HEK293T (cell line): ENCODE data around the gene CYP4F2.

ENCODE experiments used
- BHLHE40 ChIP-seq: fragments of 450-650 bp; IDR thresholded peaks from 2 replicates; pipeline ENCODE4 v1.6.1; 2016; ENCODE audit warnings: mild to moderate bottlenecking, moderate library complexity, borderline replicate concordance
- FOXM1 ChIP-seq: fragments of 450-650 bp; IDR thresholded peaks from 2 replicates; pipeline ENCODE4 v1.6.1; 2017; ENCODE audit warnings: mild to moderate bottlenecking, borderline replicate concordance
- SP1 ChIP-seq: fragments of 450-650 bp; IDR thresholded peaks from 2 replicates; pipeline ENCODE4 v1.6.1; 2017

DNA sequence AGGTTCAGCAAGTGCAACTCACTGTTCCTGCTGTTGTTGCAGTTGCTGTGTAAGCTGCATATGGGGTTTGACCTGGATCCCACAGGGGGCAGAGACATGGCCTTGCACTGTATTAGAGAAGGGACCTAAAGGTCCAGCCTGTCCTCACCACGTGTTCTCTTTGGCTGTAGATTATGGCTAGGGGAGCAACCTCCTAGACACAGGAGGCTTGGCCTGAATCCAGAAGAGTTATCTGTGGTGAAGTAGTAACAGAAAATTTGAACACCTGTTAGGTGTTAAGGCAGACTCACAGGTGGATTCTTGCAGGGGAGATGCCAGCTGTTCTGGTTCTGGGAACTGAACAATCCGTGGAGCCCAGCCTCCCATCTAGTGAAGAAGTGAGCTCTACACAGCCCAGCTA lies 39.9 kb upstream of the CYP4F2 start:
- TF ChIP-seq SP1 (no peak), FOXM1 (no peak), BHLHE40 (no peak)
